Panc1 (cell line): ENCODE measurements around the gene MAP1B. TPM values are rescaled to one million over a fixed set of nuclear protein-coding genes. Genes with fewer than 3 reads are reported as not detected.

Experiments used
- ATAC-seq: fragments of 200-7000 bp; cut with Tn5 transposase; 2 replicates; pipeline ENCODE4 v1.9.1; 2020; ENCODE audit warnings: mild to moderate bottlenecking, moderate library complexity
- BruUV-seq: library from RNA; stranded (reverse); fragments of 400-500 nt; replicated peaks from 2 replicates; lab custom pipeline; 2021; lab: Mats Ljungman, UMichigan
- CTCF ChIA-PET: fragments of 300-600 bp; sonication (Branson Sonifier 250); formaldehyde crosslinking; loops from one replicate; lab custom pipeline; 2022; ENCODE audit warnings: antibody characterized with exemption; lab: Charles Lee
- POLR2A ChIA-PET: fragments of 300-600 bp; sonication (Branson Sonifier 250); formaldehyde crosslinking; loops from one replicate; lab custom pipeline; 2022; ENCODE audit warnings: antibody characterized with exemption; lab: Charles Lee
- DNase-seq: peaks from one replicate; pipeline ENCODE4 v3.0.0-alpha.2; 2010; ENCODE audit warnings: low read depth, low spot score
- H3K27ac ChIP-seq: 2 replicates; pipeline ENCODE4 v1.5.1; 2011; ENCODE audit warnings: mild to moderate bottlenecking, low read length, inconsistent platforms
- H3K27me3 ChIP-seq: fragments of 200-500 bp; sonication (Bioruptor generic); 2 replicates; pipeline ENCODE4 v1.6.0; 2014; ENCODE audit warnings: low read length, inconsistent platforms; ENCODE audit not compliant: control insufficient read depth, insufficient read depth
- H3K36me3 ChIP-seq: fragments of 200-500 bp; sonication (Bioruptor generic); 2 replicates; pipeline ENCODE4 v1.5.1; 2014; ENCODE audit warnings: inconsistent platforms, mild to moderate bottlenecking, low read length, moderate library complexity; ENCODE audit not compliant: control insufficient read depth, insufficient read depth
- H3K4me1 ChIP-seq: 2 replicates; pipeline ENCODE4 v1.5.1; 2011; ENCODE audit warnings: inconsistent platforms, mild to moderate bottlenecking, low read length, moderate library complexity; ENCODE audit not compliant: control insufficient read depth, insufficient read depth
- H3K4me3 ChIP-seq, 2 experiments: 2 replicates each; pipeline ENCODE4 v1.5.1; 2011 to 2012; ENCODE audit warnings: low read depth in 2 of 2, low read length in 2 of 2, mild to moderate bottlenecking in 2 of 2, inconsistent platforms in 1 of 2, moderate library complexity in 1 of 2
- H3K9me3 ChIP-seq: fragments of 200-500 bp; sonication (Bioruptor generic); 2 replicates; pipeline ENCODE4 v1.5.1; 2014; ENCODE audit warnings: low read depth, mild to moderate bottlenecking, inconsistent platforms, low read length, moderate library complexity; ENCODE audit not compliant: control insufficient read depth, insufficient read depth
- CTCF ChIP-seq: fragments of 450-650 bp; IDR thresholded peaks from 2 replicates; pipeline ENCODE4 v1.5.1; 2017; ENCODE audit warnings: mild to moderate bottlenecking
- POLR2AphosphoS5 ChIP-seq: IDR thresholded peaks from 2 replicates; pipeline ENCODE4 v1.6.1; 2012; ENCODE audit warnings: mild to moderate bottlenecking, low read depth, low read length, moderate library complexity
- REST ChIP-seq, 2 experiments: IDR thresholded peaks; 2 replicates each; pipeline ENCODE4 v1.6.1; 2011 to 2012; ENCODE audit warnings: low read depth in 2 of 2, control low read depth in 1 of 2, low read length in 1 of 2, mild to moderate bottlenecking in 1 of 2, moderate library complexity in 1 of 2; ENCODE audit not compliant: insufficient read depth in 1 of 2
- SIN3A ChIP-seq: IDR thresholded peaks from 2 replicates; pipeline ENCODE4 v1.6.1; 2012; ENCODE audit warnings: low read depth, mild to moderate bottlenecking, low read length, moderate library complexity, borderline replicate concordance; ENCODE audit not compliant: insufficient read depth
- TCF7L2 ChIP-seq: IDR thresholded peaks from 2 replicates; pipeline ENCODE4 v1.6.1; 2011; ENCODE audit warnings: mild to moderate bottlenecking, low read depth, low read length, inconsistent platforms
- in situ Hi-C: cut with HindIII; loops from 2 replicates; pipeline ENCODE4 v1.10.0; 2016; ENCODE audit warnings: low sequenced_read_pairs, low pct_unique_long_range_greater_than_20kb
- intact Hi-C: fragments of 100-400 bp; cut with micrococcal nuclease; formaldehyde crosslinking; loops from one replicate; pipeline ENCODE4 v1.10.0; 2022; ENCODE audit not compliant: unreplicated experiment
- total RNA-seq: library from RNA; stranded (reverse); gene quantifications from one replicate; pipeline ENCODE4 v1.2.1, GENCODE V29; 2021; ENCODE audit not compliant: unreplicated experiment

Gene MAP1B
- total RNA-seq, 1 experiment from 2014 or later: 82.3 TPM

GRCh38 chr5:72140711-72141110, 33.4 kb downstream of the MAP1B start:
- no peak for TF ChIP-seq POLR2AphosphoS5
- H3K9me3 ChIP-seq: no peaks in the 10 kb centered on the region
- CTCF ChIA-PET: no interaction called here
- H3K27ac ChIP-seq: no peak overlapping the region
- no TSS peak for BruUV-seq
- intact Hi-C loops (no loop called here), in situ Hi-C loops (no loop called here)
- ATAC-seq (no peak), DNase-seq (no peak)
- POLR2A ChIA-PET: no interaction called here
- H3K4me3 ChIP-seq: no peak overlapping the region
- no peaks in the 10 kb centered on the region for H3K27me3 ChIP-seq
- H3K36me3 ChIP-seq: no peaks in the 10 kb centered on the region; the same call in 1 of the 2 replicates
- no peaks in the 10 kb centered on the region for H3K4me1 ChIP-seq

- POLR2A ChIA-PET: no interaction called here
- Histone ChIP-seq H3K4me1 (no peaks in the 10 kb centered on the region), H3K9me3 (no peaks in the 10 kb centered on the region), H3K4me3 (no peak overlapping the region), H3K27ac (no peak overlapping the region), H3K27me3 (no peaks in the 10 kb centered on the region), H3K36me3 (no peaks in the 10 kb centered on the region; the same call in 1 of the 2 replicates)
- no peak for ATAC-seq
- BruUV-seq: no TSS peak
- no peak for TF ChIP-seq TCF7L2
- TF ChIP-seq CTCF: no peak
- TF ChIP-seq POLR2AphosphoS5: no peak
- no peak for TF ChIP-seq REST (IDR thresholded peaks at IDR 0.05; ENCODE audit: insufficient read depth in 1 of 2, low read depth in 2 of 2, low read length in 1 of 2)
- no peak for TF ChIP-seq SIN3A
- intact Hi-C loops: no loop called here
- CTCF ChIA-PET: no interaction called here
- DNase-seq: no peak
- in situ Hi-C loops: no loop called here
These were observed 34.4 kb downstream of the MAP1B start for GRCh38 chr5:72141440-72142355.

GRCh38 chr5:72144762-72145161, 37.5 kb downstream of the MAP1B start:
- H3K4me3 ChIP-seq: no peak overlapping the region
- CTCF ChIA-PET: no interaction called here
- no peak overlapping the region for H3K27ac ChIP-seq
- no peaks in the 10 kb centered on the region for H3K9me3 ChIP-seq
- BruUV-seq: no TSS peak
- TF ChIP-seq POLR2AphosphoS5 (no peak), REST (IDR thresholded peaks at IDR 0.05; ENCODE audit: insufficient read depth in 1 of 2, low read depth in 2 of 2, low read length in 1 of 2) (no peak), CTCF (no peak), TCF7L2 (no peak), SIN3A (no peak)
- POLR2A ChIA-PET: no interaction called here
- H3K27me3 ChIP-seq: no peaks in the 10 kb centered on the region
- H3K4me1 ChIP-seq: no peaks in the 10 kb centered on the region
- in situ Hi-C loops (no loop called here), intact Hi-C loops (no loop called here)
- no peak for ATAC-seq
- DNase-seq: no peak
- no peaks in the 10 kb centered on the region for H3K36me3 ChIP-seq
